A673 (cell line): ENCODE measurements around the gene AKR1D1.

Experiments used
- EZH2 ChIP-seq: fragments of 200-600 bp; sonication (generic); IDR thresholded peaks from 2 replicates; pipeline ENCODE4 v1.6.1; 2017; ENCODE audit warnings: borderline replicate concordance, low read depth, mild to moderate bottlenecking, mixed read lengths, antibody characterized with exemption, low read length; ENCODE audit not compliant: poor library complexity, severe bottlenecking
- TF ChIP-seq, protein P1 (sequence below): fragments of 300-800, 200-600 bp; sonication (generic); conservative IDR thresholded peaks from 2 replicates; pipeline ENCODE4 v1.5.1; 2017; ENCODE audit warnings: low read depth, mild to moderate bottlenecking, antibody characterized with exemption, low read length, moderate library complexity, mixed read lengths

DNA sequence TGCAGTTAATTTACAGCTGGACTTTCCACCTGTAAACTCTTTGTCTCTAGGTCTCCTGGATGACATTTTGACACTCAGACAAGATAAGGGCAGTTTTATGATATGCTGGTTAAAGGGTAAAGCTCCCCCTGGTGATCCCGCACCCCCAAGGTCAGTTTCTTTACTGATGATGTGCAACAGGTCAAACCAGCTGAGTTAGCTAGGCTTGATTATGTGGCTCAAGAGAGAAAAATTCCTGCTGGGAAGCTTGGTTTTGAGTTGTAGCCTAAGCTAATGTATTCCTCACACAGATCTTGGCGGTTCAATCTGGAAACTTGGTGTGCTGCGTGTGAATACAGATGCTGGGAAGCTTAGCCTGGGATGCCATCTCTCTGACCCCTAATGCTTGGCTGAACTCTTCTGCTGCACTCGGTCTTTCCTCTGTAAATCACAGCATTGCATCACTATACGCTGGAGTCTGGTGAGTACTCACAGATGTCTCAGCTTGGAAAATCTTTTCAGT lies 11.4 kb upstream of the AKR1D1 start:
- TF ChIP-seq, protein P1, sequence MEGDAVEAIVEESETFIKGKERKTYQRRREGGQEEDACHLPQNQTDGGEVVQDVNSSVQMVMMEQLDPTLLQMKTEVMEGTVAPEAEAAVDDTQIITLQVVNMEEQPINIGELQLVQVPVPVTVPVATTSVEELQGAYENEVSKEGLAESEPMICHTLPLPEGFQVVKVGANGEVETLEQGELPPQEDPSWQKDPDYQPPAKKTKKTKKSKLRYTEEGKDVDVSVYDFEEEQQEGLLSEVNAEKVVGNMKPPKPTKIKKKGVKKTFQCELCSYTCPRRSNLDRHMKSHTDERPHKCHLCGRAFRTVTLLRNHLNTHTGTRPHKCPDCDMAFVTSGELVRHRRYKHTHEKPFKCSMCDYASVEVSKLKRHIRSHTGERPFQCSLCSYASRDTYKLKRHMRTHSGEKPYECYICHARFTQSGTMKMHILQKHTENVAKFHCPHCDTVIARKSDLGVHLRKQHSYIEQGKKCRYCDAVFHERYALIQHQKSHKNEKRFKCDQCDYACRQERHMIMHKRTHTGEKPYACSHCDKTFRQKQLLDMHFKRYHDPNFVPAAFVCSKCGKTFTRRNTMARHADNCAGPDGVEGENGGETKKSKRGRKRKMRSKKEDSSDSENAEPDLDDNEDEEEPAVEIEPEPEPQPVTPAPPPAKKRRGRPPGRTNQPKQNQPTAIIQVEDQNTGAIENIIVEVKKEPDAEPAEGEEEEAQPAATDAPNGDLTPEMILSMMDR: no peak
- TF ChIP-seq EZH2: no peak
